WTC11 (cell line): ENCODE measurements around the gene CCDC24. TPM values are rescaled to one million over a fixed set of nuclear protein-coding genes. Genes with fewer than 3 reads are reported as not detected.

Experiments
- ATF1 ChIP-seq: sonication (generic); formaldehyde crosslinking; IDR thresholded peaks from 2 replicates; pipeline ENCODE4 v1.8.1; 2023; ENCODE audit warnings: mild to moderate bottlenecking, moderate library complexity, missing genetic modification reagents
- CREB1 ChIP-seq: sonication (generic); formaldehyde crosslinking; IDR thresholded peaks from 2 replicates; pipeline ENCODE4 v1.8.0; 2023; ENCODE audit warnings: mild to moderate bottlenecking, missing genetic modification reagents
- E2F5 ChIP-seq: sonication (generic); formaldehyde crosslinking; IDR thresholded peaks from 2 replicates; pipeline ENCODE4 v1.8.1; 2022; ENCODE audit warnings: mild to moderate bottlenecking, moderate library complexity, missing genetic modification reagents
- ELF4 ChIP-seq: sonication (generic); formaldehyde crosslinking; IDR thresholded peaks from 2 replicates; pipeline ENCODE4 v1.8.1; 2022; ENCODE audit warnings: low read depth, mild to moderate bottlenecking, moderate library complexity, missing genetic modification reagents
- ESRRA ChIP-seq: sonication (generic); formaldehyde crosslinking; IDR thresholded peaks from 2 replicates; pipeline ENCODE4 v1.8.1; 2022; ENCODE audit warnings: mild to moderate bottlenecking, missing genetic modification reagents, borderline replicate concordance
- GRHL2 ChIP-seq: fragments of 250-450 bp; sonication (Bioruptor Pico); IDR thresholded peaks from 2 replicates; pipeline ENCODE4 v1.8.0; 2022; ENCODE audit warnings: mild to moderate bottlenecking, moderate library complexity; ENCODE audit not compliant: insufficient replicate concordance, severe bottlenecking
- IRF2 ChIP-seq: sonication (generic); formaldehyde crosslinking; IDR thresholded peaks from 2 replicates; pipeline ENCODE4 v1.8.0; 2022; ENCODE audit warnings: low read depth, missing genetic modification reagents, borderline replicate concordance
- MXD4 ChIP-seq: fragments of 250-450 bp; sonication (Bioruptor Pico); IDR thresholded peaks from 2 replicates; pipeline ENCODE4 v1.8.0; 2021; ENCODE audit warnings: mild to moderate bottlenecking, moderate library complexity, borderline replicate concordance
- MYBL2 ChIP-seq: sonication (generic); formaldehyde crosslinking; IDR thresholded peaks from 2 replicates; pipeline ENCODE4 v1.8.1; 2023; ENCODE audit warnings: mild to moderate bottlenecking, moderate library complexity, missing genetic modification reagents
- NFATC4 ChIP-seq: fragments of 250-450 bp; sonication (Bioruptor Pico); IDR thresholded peaks from 2 replicates; pipeline ENCODE4 v1.9.0; 2021; ENCODE audit warnings: mild to moderate bottlenecking
- NFYB ChIP-seq: sonication (generic); formaldehyde crosslinking; conservative IDR thresholded peaks from 2 replicates; pipeline ENCODE4 v1.8.0; 2022; ENCODE audit warnings: low read depth, missing genetic modification reagents
- NR2C2 ChIP-seq: sonication (generic); formaldehyde crosslinking; IDR thresholded peaks from 2 replicates; pipeline ENCODE4 v1.8.0; 2022; ENCODE audit warnings: mild to moderate bottlenecking, missing genetic modification reagents
- PRRX2 ChIP-seq: fragments of 250-450 bp; sonication (Bioruptor Pico); IDR thresholded peaks from 2 replicates; pipeline ENCODE4 v1.8.0; 2021; ENCODE audit warnings: mild to moderate bottlenecking
- SOX15 ChIP-seq: fragments of 250-450 bp; sonication (Bioruptor Pico); IDR thresholded peaks from 2 replicates; pipeline ENCODE4 v1.9.0; 2021; ENCODE audit warnings: mild to moderate bottlenecking
- STAT6 ChIP-seq: sonication (generic); formaldehyde crosslinking; conservative IDR thresholded peaks from 2 replicates; pipeline ENCODE4 v1.8.1; 2023; ENCODE audit warnings: mild to moderate bottlenecking, low read depth, missing genetic modification reagents, moderate library complexity
- TCF7 ChIP-seq: sonication (generic); formaldehyde crosslinking; IDR thresholded peaks from 2 replicates; pipeline ENCODE4 v1.8.0; 2022; ENCODE audit warnings: mild to moderate bottlenecking, low read depth, missing genetic modification reagents, moderate library complexity
- TEAD4 ChIP-seq: sonication (generic); formaldehyde crosslinking; IDR thresholded peaks from 2 replicates; pipeline ENCODE4 v1.8.0; 2022; ENCODE audit warnings: mild to moderate bottlenecking, missing genetic modification reagents
- TP53 ChIP-seq: sonication (generic); formaldehyde crosslinking; IDR thresholded peaks from 2 replicates; pipeline ENCODE4 v1.8.1; 2023; ENCODE audit warnings: mild to moderate bottlenecking, missing genetic modification reagents
- ZBTB21 ChIP-seq: sonication (generic); formaldehyde crosslinking; IDR thresholded peaks from 2 replicates; pipeline ENCODE4 v1.8.1; 2023; ENCODE audit warnings: mild to moderate bottlenecking, missing genetic modification reagents, borderline replicate concordance
- ZMAT4 ChIP-seq: fragments of 250-450 bp; sonication (Bioruptor Pico); IDR thresholded peaks from 2 replicates; pipeline ENCODE4 v1.9.0; 2021; ENCODE audit warnings: mild to moderate bottlenecking
- ZNF121 ChIP-seq: sonication (generic); formaldehyde crosslinking; IDR thresholded peaks from 2 replicates; pipeline ENCODE4 v1.8.0; 2023; ENCODE audit warnings: missing genetic modification reagents
- ZNF138 ChIP-seq: sonication (generic); formaldehyde crosslinking; conservative IDR thresholded peaks from 2 replicates; pipeline ENCODE4 v1.8.1; 2022; ENCODE audit warnings: mild to moderate bottlenecking, moderate library complexity, missing genetic modification reagents
- ZNF219 ChIP-seq: sonication (generic); formaldehyde crosslinking; IDR thresholded peaks from 2 replicates; pipeline ENCODE4 v1.8.0; 2023; ENCODE audit warnings: missing genetic modification reagents, mild to moderate bottlenecking, borderline replicate concordance
- ZNF317 ChIP-seq: sonication (generic); formaldehyde crosslinking; IDR thresholded peaks from 2 replicates; pipeline ENCODE4 v1.8.1; 2023; ENCODE audit warnings: low read depth, mild to moderate bottlenecking, moderate library complexity, missing genetic modification reagents, borderline replicate concordance
- ZNF416 ChIP-seq: fragments of 250-450 bp; sonication (Bioruptor Pico); IDR thresholded peaks from 2 replicates; pipeline ENCODE4 v1.9.0; 2021; ENCODE audit warnings: mild to moderate bottlenecking, inconsistent platforms
- ZNF671 ChIP-seq: fragments of 250-450 bp; sonication (Bioruptor Pico); IDR thresholded peaks from 2 replicates; pipeline ENCODE4 v1.8.0; 2021; ENCODE audit warnings: mild to moderate bottlenecking
- total RNA-seq: library from RNA; stranded (reverse); gene quantifications from 3 replicates; pipeline ENCODE4 v1.2.3, GENCODE V29; 2021
- TF ChIP-seq, protein P1 (sequence below): sonication (generic); formaldehyde crosslinking; IDR thresholded peaks from 2 replicates; pipeline ENCODE4 v1.8.1; 2023; ENCODE audit warnings: mild to moderate bottlenecking, missing genetic modification reagents
- TF ChIP-seq, protein P2 (sequence below): sonication (generic); formaldehyde crosslinking; IDR thresholded peaks from 2 replicates; pipeline ENCODE4 v1.8.0; 2022; ENCODE audit warnings: mild to moderate bottlenecking, missing genetic modification reagents
- TF ChIP-seq, protein P3 (sequence below): sonication (generic); formaldehyde crosslinking; IDR thresholded peaks from 2 replicates; pipeline ENCODE4 v1.8.1; 2023; ENCODE audit warnings: mild to moderate bottlenecking, missing genetic modification reagents, borderline replicate concordance

The CCDC24 gene
- total RNA-seq, 1 experiment from 2014 or later: 12.1 TPM

DNA sequence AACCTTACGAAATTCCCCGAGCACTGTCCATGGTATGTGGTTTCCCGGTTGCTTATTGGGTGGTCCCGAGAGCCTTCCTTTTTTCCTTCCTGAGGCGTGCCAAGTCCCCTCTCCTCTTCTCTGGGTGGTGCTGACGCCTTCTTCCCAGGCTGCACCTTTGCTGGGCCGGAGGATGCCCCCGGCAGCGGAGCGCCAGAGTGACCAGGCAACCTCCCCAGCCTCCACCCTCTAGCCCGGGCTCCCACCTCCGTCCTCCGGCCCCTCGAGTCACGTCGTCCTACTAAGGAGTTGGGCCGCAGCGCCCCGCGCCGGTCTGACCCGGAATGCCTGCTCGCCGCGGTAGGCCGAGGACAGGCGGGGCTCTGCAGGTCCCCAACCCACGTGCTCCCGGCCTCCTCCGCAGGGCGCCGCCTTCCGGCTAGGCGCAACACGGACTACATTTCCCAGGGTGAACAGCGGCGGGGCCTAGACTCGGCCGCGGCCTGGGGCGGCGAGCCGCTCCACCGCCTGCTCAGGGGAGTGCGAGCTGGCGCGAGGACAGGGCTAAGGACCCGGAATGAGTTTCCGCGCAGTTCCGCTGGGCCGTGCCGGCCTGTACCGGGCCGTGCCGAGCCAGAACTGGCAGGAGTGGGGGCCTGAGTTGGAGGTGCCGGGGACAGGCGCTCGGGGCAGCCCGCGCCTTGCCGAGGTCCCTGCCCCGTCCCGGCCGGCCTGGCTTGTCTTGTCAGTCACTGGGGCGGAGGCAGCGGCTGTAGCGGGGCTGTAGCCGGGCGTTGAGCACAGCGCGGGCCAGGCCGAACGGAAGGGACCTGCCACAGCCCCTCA lies 45.0 kb upstream of the CCDC24 start, which contains the start of gene IPO13 (continued):
- TF ChIP-seq ZNF138 (no peak), ZBTB21 (CRISPR knock-in tag) (0 out of 2 replicates have a peak, but pooled peaks have one; percentile 31), TEAD4 (no peak), IRF2 (no peak), ZNF121 (CRISPR knock-in tag) (peak; percentile 59; the same call in 1 of the 2 replicates), ZNF416 (CRISPR knock-in tag) (no peak), NFATC4 (CRISPR knock-in tag) (no peak), ZMAT4 (CRISPR knock-in tag) (no peak), NR2C2 (CRISPR knock-in tag) (no peak), STAT6 (CRISPR knock-in tag) (no peak), ZNF219 (CRISPR knock-in tag) (no peak), CREB1 (CRISPR knock-in tag) (no peak), ESRRA (CRISPR knock-in tag) (no peak), GRHL2 (CRISPR knock-in tag) (no peak), SOX15 (CRISPR knock-in tag) (no peak), NFYB (CRISPR knock-in tag) (no peak), E2F5 (CRISPR knock-in tag) (peak; percentile 68), ZNF317 (CRISPR knock-in tag) (no peak), ZNF671 (CRISPR knock-in tag) (no peak), TCF7 (CRISPR knock-in tag) (no peak), MYBL2 (peak; percentile 71; the same call in 1 of the 2 replicates), TP53 (CRISPR knock-in tag) (peak; percentile 63; the same call in 1 of the 2 replicates), PRRX2 (CRISPR knock-in tag) (no peak), ATF1 (CRISPR knock-in tag) (no peak), MXD4 (no peak), ELF4 (CRISPR knock-in tag) (no peak)
- TF ChIP-seq, protein P1, sequence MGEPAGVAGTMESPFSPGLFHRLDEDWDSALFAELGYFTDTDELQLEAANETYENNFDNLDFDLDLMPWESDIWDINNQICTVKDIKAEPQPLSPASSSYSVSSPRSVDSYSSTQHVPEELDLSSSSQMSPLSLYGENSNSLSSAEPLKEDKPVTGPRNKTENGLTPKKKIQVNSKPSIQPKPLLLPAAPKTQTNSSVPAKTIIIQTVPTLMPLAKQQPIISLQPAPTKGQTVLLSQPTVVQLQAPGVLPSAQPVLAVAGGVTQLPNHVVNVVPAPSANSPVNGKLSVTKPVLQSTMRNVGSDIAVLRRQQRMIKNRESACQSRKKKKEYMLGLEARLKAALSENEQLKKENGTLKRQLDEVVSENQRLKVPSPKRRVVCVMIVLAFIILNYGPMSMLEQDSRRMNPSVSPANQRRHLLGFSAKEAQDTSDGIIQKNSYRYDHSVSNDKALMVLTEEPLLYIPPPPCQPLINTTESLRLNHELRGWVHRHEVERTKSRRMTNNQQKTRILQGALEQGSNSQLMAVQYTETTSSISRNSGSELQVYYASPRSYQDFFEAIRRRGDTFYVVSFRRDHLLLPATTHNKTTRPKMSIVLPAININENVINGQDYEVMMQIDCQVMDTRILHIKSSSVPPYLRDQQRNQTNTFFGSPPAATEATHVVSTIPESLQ (CRISPR knock-in tag): no peak
- TF ChIP-seq, protein P2, sequence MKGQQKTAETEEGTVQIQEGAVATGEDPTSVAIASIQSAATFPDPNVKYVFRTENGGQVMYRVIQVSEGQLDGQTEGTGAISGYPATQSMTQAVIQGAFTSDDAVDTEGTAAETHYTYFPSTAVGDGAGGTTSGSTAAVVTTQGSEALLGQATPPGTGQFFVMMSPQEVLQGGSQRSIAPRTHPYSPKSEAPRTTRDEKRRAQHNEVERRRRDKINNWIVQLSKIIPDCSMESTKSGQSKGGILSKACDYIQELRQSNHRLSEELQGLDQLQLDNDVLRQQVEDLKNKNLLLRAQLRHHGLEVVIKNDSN (CRISPR knock-in tag): peak; percentile 95
- TF ChIP-seq, protein P3, sequence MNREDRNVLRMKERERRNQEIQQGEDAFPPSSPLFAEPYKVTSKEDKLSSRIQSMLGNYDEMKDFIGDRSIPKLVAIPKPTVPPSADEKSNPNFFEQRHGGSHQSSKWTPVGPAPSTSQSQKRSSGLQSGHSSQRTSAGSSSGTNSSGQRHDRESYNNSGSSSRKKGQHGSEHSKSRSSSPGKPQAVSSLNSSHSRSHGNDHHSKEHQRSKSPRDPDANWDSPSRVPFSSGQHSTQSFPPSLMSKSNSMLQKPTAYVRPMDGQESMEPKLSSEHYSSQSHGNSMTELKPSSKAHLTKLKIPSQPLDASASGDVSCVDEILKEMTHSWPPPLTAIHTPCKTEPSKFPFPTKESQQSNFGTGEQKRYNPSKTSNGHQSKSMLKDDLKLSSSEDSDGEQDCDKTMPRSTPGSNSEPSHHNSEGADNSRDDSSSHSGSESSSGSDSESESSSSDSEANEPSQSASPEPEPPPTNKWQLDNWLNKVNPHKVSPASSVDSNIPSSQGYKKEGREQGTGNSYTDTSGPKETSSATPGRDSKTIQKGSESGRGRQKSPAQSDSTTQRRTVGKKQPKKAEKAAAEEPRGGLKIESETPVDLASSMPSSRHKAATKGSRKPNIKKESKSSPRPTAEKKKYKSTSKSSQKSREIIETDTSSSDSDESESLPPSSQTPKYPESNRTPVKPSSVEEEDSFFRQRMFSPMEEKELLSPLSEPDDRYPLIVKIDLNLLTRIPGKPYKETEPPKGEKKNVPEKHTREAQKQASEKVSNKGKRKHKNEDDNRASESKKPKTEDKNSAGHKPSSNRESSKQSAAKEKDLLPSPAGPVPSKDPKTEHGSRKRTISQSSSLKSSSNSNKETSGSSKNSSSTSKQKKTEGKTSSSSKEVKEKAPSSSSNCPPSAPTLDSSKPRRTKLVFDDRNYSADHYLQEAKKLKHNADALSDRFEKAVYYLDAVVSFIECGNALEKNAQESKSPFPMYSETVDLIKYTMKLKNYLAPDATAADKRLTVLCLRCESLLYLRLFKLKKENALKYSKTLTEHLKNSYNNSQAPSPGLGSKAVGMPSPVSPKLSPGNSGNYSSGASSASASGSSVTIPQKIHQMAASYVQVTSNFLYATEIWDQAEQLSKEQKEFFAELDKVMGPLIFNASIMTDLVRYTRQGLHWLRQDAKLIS (CRISPR knock-in tag): no peak
